GM18508 (cell line): ENCODE measurements around the gene ULK3.

Source experiments
- ATAC-seq: cut with Tn5 transposase; IDR thresholded peaks from one replicate; pipeline ENCODE4 v1.9.1; 2021; ENCODE audit warnings: moderate number of reproducible peaks; ENCODE audit not compliant: insufficient read depth, unreplicated experiment

ULK3 gene

DNA sequence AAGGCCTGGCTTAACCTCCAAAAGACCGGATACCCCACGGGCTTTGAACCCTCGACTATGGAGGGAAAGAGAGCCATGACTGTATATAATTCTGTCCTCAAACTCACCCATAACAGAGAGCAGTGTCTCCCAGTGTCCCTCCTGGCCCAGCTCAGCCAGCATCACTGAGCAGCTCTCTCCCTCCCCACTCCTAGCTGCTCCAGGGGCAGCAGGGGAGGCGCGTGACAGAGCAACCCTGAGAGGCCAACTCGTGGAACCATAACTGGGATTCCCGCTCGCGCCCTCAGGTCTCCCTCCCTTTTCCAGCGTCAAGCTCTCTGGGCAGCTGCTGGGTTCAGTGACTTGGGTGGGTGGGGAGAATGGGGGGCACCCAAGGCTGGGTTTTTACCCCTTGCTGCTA lies 17.1 kb downstream of the ULK3 start:
- no peak for ATAC-seq

DNA sequence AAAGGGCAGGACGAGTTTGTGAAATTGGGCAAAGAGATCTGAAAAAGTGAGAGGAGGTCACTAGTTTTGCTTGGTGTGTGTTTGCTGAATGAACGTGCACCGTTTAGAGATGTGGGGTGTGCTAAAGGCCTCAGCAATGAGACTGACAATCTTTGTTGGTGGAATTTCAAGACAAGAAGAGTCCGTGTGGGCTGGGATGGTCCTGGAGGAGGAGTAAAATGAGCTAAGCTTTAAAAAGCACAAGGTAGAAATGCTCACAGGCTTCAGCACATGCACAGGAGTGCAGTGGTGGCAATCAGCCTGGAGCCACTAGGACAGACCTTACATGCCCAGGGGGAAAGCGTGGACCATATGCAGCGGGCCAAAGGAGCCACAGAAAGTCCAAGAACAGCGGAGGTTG lies 18.0 kb downstream of the ULK3 start:
- ATAC-seq = no peak

DNA sequence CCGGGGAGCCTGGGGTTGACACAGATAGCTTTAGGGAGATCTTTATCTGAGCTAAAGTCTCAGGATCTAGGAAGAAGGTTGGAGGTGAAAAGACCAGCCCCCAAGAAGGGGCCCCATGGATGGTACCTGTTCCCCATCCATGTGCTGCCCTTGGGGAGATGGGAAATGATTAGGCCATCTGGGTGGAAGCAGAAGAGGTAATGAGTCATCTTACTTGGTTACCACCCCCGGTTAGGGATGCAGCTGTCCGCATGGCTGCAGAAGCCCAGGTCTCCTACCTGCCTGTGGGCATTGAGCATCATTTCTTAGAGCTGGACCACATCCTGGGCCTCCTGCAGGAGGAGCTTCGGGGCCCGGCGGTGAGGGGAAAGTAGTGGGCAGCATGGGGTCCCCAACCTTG lies 19.6 kb downstream of the ULK3 start:
- ATAC-seq = no peak

DNA sequence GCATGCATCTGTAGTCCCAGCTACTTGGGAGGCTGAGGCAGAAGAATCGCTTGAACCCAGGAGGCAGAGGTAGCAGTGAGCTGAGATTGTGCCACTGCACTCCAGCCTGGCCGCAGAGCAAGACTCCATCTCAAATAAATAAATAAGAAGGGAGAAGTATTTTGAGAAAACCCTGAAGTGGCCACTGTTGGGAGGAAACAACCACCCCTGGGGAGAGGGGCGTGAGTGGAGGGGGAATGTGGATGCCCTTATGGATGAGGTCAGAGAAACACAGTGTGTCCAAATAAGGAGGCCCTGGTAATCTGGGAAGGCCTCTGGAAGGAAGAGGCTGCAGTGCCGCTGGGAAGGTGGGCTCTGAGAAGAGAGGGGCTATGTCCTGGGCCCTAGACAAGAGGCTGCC lies 20.7 kb downstream of the ULK3 start:
- no peak for ATAC-seq

DNA sequence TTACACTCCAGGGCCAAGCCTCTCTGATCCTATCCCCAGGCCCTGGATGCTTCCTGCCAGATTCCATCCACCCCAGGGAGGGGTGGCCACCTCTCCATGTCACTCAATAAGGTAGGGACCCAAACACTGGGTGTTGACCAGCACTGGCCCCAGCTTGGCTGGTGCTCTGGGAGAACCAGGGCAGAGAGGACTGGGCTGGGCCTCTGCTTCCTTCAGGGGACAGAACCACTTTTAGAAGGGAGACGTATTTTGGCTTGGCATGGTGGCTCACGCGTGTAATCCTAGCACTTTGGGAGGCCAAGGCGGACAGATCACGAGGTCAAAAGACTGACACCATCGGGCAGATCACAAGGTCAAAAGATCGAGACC lies 21.2 kb downstream of the ULK3 start:
- no peak for ATAC-seq

DNA sequence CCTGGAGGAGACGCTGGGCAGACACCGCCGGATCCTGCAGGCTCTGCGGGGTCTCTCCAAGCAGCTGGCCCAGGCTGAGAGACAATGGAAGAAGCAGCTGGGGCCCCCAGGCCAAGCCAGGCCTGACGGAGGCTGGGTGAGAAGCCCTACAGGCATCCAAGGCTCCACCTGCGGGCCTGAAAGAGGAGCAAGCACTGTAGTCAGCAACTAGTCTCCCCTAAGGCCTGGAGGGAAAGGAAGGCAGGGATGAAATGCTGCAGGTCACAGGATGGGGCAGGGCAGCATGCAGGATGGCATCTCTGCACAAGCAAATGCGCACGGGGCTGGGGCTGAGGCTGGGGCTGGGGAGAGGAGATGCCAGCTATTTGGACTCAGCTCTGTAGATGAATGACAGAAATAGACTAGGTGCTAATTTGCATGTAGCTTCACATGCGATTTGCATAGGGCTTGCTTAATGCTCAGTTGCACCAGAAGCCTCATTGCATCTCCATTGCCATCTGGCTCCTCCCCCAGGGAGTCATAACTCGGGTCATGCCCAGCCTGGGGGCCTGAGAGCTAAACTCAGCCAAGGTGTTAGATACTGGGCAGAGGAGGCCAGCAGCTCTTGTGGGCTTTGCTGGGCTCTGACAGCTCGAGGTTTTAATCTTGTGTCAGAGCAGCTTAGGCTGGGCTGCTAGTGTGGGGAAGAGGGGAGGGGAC lies 21.7 kb downstream of the ULK3 start:
- ATAC-seq = no peak

DNA sequence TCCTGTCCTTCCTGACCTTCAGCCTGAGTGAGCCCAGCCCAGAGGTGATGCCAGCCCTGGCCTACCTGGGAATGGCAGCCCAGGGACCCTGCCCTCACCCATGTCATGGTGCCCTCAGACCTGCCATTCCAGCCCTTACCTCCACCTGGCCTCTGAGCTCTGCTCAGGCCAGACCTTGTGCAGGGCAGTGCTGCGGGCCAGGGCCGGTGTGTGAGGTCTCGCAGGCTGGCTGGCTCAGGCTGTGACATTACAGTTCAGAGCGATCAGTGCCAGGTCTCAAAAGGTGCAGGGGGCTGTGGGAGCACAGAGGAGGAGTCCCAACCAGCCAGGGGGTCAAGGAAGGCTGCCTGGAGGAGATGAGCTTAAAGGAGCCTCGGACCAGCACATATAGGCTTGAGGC lies 22.9 kb downstream of the ULK3 start:
- ATAC-seq = no peak

DNA sequence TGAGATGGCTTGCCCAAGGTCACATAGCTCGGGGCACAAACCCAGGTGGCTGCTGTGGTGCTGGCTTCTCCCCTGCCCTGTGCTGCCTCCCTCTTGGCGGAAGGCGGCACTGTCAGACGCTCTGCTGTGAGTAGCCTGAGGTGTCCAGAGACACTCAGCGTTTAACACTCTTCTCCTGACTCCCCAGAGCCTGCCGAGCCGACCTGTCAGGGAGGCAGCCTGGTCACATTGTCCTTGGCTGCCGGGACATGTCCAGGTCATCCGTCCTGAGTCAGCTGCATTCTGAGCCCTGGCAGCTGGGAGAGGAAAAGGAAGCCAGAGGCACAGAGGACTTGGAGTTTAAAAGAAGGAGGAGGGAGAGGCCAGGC lies 25.6 kb downstream of the ULK3 start:
- no peak for ATAC-seq

DNA sequence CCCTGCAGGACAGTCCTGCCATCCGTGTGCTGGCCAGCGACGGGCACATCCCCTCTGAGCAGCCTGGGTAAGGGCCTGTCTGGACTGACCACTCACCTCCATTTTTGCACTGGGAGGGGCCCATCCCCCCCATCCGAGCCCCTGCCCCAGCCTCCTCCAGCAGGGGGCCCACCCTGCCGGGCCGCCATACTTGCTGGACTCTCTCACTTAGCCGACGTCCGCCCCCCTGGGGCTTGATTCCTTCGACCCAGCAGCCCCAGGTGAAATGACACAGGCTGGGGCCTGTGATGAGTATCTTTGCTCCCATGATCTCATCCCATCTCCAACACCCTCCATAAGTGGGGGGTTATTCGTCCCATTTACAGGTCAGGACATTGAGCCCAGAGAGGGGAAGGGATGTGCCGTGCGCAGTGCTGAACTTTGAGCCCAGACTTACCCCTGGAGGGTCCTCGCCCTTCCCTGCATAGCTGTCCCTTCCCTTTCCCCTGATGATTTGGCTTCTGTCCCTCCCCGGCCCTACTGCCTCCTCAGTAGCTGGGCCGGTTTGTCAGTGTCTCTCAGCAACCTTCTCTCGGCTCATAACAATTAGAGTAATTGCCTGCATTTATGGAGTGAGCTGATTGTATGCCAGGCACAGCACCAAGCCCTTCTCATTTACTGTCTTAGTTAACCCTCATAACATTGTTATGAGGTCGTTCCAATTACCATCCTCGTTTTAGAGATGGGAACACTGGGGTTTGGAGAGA lies 26.2 kb downstream of the ULK3 start:
- ATAC-seq = no peak

DNA sequence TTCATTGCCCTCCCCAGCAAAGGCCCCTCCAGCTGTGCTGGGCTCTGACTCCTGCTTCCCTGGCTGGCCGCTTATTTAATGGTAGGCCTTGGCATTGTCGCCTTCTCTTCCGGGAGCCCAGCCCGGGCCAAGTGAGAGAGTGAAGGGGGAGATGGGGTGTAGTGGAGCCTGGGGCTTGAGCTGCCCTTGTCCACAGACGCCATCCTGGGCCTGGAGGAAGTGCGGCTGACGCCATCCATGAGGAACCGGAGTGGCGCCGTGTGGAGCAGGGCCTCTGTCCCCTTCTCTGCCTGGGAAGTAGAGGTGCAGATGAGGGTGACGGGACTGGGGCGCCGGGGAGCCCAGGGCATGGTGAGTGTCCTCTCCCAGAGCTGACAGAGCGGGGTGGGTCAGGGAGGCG lies 27.0 kb downstream of the ULK3 start:
- ATAC-seq = no peak

DNA sequence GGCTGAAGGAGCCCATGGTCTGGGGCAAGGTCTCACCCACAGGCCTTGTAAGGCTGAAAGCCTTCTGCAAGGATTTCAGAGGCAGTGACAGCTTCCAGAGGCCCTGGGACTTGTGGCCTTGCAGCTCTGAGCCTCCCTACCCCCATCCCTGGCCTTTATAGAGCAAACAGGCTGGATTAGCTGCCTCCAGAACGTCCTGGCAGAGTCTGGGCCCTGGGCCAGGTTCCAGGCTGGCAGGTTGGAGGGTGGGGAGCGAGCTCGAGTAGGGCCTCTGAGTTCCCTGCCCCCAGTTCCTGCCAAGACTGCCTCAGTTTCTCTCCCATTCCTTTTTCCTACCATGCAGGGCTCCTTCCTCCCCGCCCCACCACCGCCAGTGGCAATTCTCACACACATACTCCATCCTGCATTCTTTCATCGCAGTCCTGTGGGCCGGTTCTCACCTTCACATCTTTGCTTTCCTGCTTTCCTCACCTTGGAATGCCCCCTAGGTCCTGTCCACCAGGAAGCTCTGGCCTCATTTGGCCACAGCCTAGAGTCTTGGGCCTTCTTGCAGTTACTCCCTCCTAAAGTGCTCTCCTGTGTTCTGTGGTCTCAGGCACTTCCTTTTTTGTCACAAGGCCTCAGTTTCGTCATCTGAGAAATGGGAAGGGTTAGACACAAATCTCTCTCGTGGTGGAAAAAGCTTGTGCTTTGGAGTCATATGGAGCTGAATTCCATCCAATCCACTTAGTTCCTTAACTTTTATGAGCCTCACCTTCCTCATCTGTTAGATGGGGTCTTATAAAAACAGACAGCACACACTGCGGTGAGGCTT lies 27.6 kb downstream of the ULK3 start:
- no peak for ATAC-seq

DNA sequence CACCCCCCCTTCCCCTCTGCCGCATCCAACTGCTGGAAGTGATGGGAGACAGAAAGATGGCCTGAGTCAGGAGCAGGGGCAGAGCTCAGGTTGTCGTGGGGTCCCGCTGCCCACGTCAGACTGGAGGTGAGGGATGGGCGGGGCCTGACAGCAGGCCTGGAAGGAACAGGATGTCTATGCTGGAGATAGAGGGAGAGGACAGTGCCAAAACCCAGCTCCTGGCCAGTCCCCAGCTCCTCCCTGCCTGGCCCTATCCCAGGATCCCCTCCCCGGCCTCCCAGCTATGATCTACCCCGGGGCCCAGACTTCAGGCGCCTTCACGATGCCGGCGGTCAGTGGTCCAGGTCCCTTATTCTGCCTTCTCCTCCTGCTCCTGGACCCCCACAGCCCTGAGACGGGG lies 30.4 kb downstream of the ULK3 start, which contains the start of gene LMAN1L:
TSS of gene LMAN1L (plus strand) at position 303 of the 400 bp plus-strand sequence. CDS start at position 323, 20 bp downstream.
- ATAC-seq = no peak

DNA sequence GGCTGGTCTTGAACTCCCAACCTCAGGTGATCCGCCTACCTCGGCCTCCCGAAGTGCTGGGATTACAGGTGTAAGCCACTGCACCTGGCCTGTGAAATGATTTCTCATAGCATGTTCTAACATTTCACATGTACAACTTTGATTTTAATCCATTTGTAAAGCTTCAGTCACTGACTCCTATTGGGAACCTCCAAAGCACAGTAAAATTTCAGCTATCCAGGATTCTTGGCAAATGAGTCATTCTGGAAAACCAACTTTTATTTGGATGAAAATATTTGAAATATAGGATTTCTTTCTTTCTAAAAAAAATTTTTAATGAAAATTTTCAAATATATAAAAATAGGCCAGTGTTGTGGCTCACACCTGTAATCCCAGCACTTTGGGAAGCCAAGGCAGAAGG lies 33.0 kb downstream of the ULK3 start:
- no peak for ATAC-seq

DNA sequence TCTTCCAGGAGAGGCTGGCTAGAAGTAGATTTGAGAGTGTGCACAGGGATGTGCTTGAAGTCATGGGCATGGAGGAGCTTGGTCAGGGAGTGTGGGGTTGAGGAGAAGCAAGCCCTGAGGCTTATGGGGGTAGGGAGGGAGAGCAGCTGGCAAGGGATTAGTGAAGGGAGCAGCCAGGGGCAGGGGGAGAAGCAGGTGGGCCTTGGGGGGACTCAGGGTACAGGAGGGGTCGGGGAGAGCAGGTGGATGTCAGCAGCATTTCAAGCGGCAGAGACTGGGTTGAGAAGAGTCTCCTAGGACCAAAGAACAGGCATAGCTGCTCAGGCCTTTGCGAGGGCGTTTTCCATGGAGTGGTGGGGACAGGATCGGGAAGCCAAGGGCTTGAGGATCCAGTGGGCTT lies 33.7 kb downstream of the ULK3 start:
- no peak for ATAC-seq

DNA sequence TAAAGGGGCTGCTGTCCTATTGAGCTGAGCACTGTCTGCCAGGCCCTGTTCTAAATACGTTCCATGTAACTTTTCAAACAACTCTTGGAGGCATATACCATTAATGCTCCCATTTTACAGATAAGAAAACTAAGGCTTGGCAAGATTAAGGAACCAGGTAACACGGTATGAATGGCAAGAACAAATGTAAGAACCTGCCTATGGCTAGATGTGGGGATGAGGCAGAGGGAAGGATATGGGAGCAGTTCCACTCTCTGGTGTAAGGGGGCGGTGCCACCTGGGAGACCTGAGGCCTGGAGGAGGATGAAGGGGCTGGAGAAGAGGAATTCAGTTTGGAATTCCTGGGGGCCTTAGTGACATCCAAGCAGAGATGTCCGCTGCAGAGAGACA lies 34.1 kb downstream of the ULK3 start:
- no peak for ATAC-seq

DNA sequence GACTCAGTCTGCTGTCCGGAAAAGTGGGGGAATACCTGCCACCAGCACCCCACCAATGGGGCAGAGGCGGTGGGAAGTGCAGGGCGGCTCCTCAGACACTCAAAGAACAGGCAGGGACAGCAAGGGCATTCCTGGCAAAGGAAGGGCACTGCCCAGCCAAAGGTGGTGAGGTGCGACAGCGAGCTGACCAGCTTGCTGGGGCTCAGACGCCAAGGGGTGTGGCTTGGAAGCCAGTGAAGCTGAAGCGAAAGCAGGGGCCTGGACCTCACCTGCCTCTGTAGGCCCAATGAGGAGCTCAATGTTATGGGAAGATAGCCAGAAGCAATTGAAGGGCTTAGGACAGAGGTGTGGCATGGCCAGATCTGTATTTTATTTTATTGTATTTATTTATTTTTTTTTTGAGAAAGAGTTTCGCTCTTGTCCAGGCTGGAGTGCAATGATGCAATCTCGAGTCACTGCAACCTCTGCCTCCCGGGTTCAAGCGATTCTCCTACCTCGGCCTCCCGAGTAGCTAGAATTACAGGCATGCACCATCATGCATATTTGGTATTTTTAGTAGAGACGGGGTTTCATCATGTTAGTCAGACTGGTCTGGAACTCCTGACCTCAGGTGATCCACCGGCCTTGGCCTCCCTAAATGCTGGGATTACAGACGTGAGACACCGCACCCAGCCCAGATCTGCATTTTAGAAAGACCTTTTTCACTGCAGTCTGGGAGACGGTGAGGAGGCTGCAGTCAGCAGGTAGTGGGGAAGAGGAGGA lies 34.7 kb downstream of the ULK3 start:
- no peak for ATAC-seq

DNA sequence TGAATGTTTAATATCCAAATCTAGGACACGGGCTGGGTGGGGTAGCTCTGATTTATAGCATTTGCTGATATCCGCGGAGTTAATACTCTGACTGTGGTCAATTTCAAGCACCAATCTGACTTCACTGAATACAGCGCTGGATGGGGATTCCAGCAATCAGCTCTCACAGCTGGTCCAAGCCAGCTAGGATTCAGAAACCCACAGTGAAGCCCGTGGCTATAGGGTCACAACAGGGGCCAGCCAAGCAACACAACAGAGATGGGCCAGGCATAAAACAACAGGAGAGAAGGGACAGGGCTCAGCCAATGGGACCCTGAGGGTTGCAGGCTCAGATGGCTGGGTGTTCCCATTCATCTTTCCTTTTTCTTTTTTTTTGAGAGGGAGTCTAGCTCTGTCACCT lies 35.7 kb downstream of the ULK3 start:
- ATAC-seq = no peak

DNA sequence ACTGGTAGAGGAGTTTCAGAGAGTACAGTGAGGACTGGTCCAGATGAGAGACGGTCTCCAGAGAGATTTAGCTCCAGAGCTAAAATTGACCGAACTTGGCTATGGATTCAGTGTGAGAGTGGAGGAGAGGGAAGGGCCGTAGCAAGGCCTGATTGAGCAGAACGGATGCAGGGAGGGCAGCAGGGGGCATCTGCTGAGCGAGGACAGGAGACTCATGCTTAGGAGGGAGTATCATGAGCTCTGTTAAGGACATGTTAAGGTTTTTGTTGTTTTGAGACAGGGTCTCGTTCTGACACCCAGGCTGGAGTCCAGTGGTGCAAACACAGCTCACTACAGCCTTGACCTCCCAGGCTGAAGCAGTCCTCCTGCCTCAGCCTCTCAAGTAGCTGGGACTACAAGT lies 38.0 kb downstream of the ULK3 start:
- ATAC-seq = no peak

DNA sequence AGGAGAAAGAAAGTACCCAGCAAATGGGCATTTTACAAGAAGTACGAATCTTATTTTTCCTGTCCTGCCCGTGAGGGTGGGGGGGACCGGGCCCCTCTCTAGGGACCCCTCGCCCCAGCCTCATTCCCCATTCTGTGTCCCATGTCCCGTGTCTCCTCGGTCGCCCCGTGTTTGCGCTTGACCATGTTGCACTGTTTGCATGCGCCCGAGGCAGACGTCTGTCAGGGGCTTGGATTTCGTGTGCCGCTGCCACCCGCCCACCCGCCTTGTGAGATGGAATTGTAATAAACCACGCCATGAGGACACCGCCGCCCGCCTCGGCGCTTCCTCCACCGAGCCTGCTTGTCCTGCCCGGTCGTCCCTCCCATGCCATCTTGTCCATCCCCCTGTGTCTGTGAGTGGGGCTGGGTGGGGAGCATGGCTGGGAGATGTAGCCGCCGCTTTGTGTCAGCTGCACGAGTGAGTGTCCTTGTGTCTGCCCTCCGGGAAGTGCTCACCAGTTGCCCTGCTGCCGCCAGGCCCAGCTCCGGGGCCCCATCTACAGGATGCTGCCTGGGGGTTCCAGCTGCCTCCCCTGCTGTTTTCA lies 40.0 kb downstream of the ULK3 start:
- ATAC-seq = no peak

DNA sequence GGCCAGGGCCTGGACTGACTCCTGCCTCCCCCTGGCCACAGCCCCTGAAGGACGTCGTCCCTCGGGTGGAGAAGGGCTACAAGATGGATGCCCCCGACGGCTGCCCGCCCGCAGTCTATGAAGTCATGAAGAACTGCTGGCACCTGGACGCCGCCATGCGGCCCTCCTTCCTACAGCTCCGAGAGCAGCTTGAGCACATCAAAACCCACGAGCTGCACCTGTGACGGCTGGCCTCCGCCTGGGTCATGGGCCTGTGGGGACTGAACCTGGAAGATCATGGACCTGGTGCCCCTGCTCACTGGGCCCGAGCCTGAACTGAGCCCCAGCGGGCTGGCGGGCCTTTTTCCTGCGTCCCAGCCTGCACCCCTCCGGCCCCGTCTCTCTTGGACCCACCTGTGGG lies 40.7 kb downstream of the ULK3 start:
- ATAC-seq = no peak
